ENCODE data around the gene CLSTN3.

The CLSTN3 gene

GRCh38 chr12:7117670-7118069 is 12.5 kb upstream of the CLSTN3 start:
- no peak for TF ChIP-seq POLR2AphosphoS5 (IDR thresholded peaks at IDR 0.05; ENCODE audit: low read depth, low read length)
- no peak for TF ChIP-seq TAF1 (IDR thresholded peaks at IDR 0.05; ENCODE audit: borderline replicate concordance, low read depth, low read length)
- TF ChIP-seq POLR2A (IDR thresholded peaks at IDR 0.05; ENCODE audit: low read depth, low read length) = no peak
- DNase-seq (ENCODE audit: insufficient read length) (no peak), FAIRE-seq (no peak)

GRCh38 chr12:7118881-7119280 is 11.3 kb upstream of the CLSTN3 start:
- DNase-seq (ENCODE audit: insufficient read length) (no peak), FAIRE-seq (no peak)
- TF ChIP-seq POLR2AphosphoS5 (IDR thresholded peaks at IDR 0.05; ENCODE audit: low read depth, low read length) = no peak
- TF ChIP-seq TAF1 (IDR thresholded peaks at IDR 0.05; ENCODE audit: borderline replicate concordance, low read depth, low read length) = no peak
- no peak for TF ChIP-seq POLR2A (IDR thresholded peaks at IDR 0.05; ENCODE audit: low read depth, low read length)

DNA sequence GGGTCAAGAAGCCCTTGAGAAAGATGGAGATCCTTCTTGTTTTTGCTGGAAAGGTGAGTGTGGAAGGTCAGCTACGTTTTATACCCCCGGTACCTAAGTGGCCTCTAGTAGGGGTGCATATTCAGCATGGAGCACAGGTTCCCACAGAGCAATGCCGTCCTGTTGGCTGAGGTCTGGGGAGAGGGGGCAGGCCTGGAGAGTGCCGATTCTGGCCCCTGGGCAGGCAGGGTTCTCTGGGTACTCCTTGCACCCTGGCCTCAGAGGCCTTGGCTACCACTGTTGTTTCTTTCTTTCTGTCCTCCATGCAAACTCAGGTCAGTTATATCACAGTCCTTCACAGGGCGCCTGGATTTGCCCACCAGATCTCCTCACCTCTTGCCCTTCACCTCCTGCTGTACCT is 10.0 kb upstream of the CLSTN3 start:
- FAIRE-seq = no peak
- DNase-seq (ENCODE audit: insufficient read length) = no peak
- no peak for TF ChIP-seq POLR2AphosphoS5 (IDR thresholded peaks at IDR 0.05; ENCODE audit: low read depth, low read length)
- TF ChIP-seq TAF1 (IDR thresholded peaks at IDR 0.05; ENCODE audit: borderline replicate concordance, low read depth, low read length) = no peak
- no peak for TF ChIP-seq POLR2A (IDR thresholded peaks at IDR 0.05; ENCODE audit: low read depth, low read length)

GRCh38 chr12:7121324-7121723 is 8.8 kb upstream of the CLSTN3 start:
- FAIRE-seq (no peak), DNase-seq (ENCODE audit: insufficient read length) (no peak)
- TF ChIP-seq POLR2AphosphoS5 (IDR thresholded peaks at IDR 0.05; ENCODE audit: low read depth, low read length) (no peak), POLR2A (IDR thresholded peaks at IDR 0.05; ENCODE audit: low read depth, low read length) (no peak), TAF1 (IDR thresholded peaks at IDR 0.05; ENCODE audit: borderline replicate concordance, low read depth, low read length) (no peak)

- FAIRE-seq = no peak
Measured at GRCh38 chr12:7122811-7123769, 7.1 kb upstream of the CLSTN3 start.

GRCh38 chr12:7123806-7124522 is 6.2 kb upstream of the CLSTN3 start:
- DNase-seq (ENCODE audit: insufficient read length) = no peak
- TF ChIP-seq TAF1 (IDR thresholded peaks at IDR 0.05; ENCODE audit: borderline replicate concordance, low read depth, low read length) (no peak), POLR2A (IDR thresholded peaks at IDR 0.05; ENCODE audit: low read depth, low read length) (no peak), POLR2AphosphoS5 (IDR thresholded peaks at IDR 0.05; ENCODE audit: low read depth, low read length) (no peak)
- no peak for FAIRE-seq

More at GRCh38 chr12:7122811-7123769, 7.1 kb upstream of the CLSTN3 start:
- TF ChIP-seq TAF1 (IDR thresholded peaks at IDR 0.05; ENCODE audit: borderline replicate concordance, low read depth, low read length) = no peak
- TF ChIP-seq POLR2AphosphoS5 (IDR thresholded peaks at IDR 0.05; ENCODE audit: low read depth, low read length) = no peak
- TF ChIP-seq POLR2A (IDR thresholded peaks at IDR 0.05; ENCODE audit: low read depth, low read length) = no peak
- DNase-seq (ENCODE audit: insufficient read length) = no peak

DNA sequence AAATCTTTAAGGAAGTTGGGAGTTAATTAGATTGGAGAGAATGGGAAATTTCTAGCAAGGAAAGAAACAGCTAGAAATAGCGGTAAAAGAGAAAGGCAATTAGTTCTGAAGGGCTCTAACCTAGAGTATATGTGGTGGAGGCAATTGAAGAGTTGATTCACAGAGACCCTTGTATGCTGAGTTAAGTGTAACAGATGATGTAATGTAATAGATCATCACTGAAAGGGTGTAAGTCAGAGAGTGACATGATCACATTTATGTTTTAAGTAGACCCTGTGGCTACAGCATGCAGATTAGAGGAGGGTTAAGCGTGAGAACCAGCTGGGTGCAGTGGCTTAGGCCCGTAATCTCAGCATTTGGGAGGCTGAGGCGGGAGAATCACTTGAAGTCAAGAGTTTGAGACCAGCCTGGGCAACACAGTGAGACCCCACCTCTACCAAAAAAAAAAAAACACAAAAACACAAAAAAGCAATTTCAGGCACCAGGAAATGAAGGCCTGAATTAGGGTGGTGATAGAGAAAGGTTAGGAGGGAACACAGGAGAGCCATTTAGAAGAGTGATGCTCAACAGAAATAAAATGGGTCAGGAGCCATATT is 4.4 kb upstream of the CLSTN3 start:
- TF ChIP-seq TAF1 (IDR thresholded peaks at IDR 0.05; ENCODE audit: borderline replicate concordance, low read depth, low read length) = no peak
- TF ChIP-seq POLR2AphosphoS5 (IDR thresholded peaks at IDR 0.05; ENCODE audit: low read depth, low read length) = no peak
- TF ChIP-seq POLR2A (IDR thresholded peaks at IDR 0.05; ENCODE audit: low read depth, low read length) = no peak
- FAIRE-seq = no peak
- DNase-seq (ENCODE audit: insufficient read length) = no peak

DNA sequence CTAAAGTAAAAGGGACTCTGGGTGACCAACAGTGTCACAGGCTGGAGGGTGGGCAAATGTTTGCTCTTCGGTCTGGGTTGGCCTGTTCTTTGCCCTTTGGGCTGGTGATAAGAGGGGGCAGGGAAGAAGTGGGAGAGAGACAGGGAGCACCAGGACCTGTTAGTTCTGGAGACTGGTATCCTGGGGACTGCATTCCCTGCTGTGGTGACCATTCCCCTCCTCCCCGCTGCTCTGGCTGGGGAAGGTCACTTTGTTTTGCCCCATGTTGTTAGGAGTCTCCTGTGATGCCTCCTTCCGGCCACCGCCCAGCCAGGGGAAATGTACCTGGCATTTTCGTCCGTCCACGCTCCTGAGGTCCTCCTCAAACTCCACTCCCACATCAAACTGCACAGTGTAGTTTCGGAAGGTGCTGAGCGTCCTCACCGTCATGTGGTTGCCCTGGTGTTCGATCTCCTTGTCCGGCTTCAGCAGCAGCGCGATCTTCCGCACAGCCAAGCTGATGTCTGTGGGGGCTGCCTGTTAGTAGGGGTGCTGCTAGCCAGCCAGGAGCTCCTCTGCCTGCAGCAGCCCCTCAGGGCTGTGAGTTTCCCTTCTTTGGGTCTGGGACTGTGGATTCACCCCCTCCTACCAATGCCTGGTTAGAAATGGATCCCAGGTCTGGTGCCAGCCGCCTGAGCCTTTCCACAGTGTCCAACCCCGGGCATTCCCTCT is 2.1 kb upstream of the CLSTN3 start:
- TF ChIP-seq TAF1 (IDR thresholded peaks at IDR 0.05; ENCODE audit: borderline replicate concordance, low read depth, low read length) = no peak
- TF ChIP-seq POLR2AphosphoS5 (IDR thresholded peaks at IDR 0.05; ENCODE audit: low read depth, low read length) = no peak
- TF ChIP-seq POLR2A (IDR thresholded peaks at IDR 0.05; ENCODE audit: low read depth, low read length) = no peak
- FAIRE-seq (no peak), DNase-seq (ENCODE audit: insufficient read length) (no peak)

- no peak for FAIRE-seq
- TF ChIP-seq POLR2AphosphoS5 (IDR thresholded peaks at IDR 0.05; ENCODE audit: low read depth, low read length) = no peak
- TF ChIP-seq TAF1 (IDR thresholded peaks at IDR 0.05; ENCODE audit: borderline replicate concordance, low read depth, low read length) = no peak
- TF ChIP-seq POLR2A (IDR thresholded peaks at IDR 0.05; ENCODE audit: low read depth, low read length) = no peak
- DNase-seq (ENCODE audit: insufficient read length) = no peak
Measured at GRCh38 chr12:7128681-7129286, 1.4 kb upstream of the CLSTN3 start, which contains the start of gene RBP5. RBP5 (minus strand) TSS chr12:7128889; CDS start chr12:7128775, 114 bp downstream.

DNA sequence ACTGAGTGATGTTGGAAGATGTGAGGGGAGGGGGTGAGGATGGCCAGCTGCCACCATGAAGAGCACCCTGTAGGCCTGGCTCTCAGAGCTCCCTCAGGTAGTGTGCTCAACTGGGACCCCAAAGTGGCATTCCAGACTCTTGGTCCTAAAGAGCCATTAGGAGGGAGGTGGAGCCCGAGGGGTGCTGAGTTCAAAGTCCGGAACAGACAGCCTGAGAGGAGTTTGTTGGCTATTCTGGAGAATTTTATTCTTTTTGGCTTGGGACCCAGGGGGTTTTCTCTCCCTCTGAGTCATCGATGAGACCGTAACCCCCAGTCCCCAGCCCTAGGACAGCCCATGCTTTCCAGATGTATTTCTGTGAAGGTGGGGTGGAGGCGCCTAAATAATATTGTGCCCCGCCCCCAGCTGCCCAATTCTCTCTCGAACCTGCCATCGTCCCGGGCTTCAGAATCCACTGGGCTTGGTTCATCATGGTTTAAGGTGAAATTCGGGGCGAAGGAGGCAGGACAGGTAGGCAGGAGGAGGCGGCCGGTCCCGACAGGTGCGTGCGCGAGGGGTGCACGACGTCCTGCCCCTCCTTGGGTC is 792 bp upstream of the CLSTN3 start:
- FAIRE-seq (no peak), DNase-seq (ENCODE audit: insufficient read length) (no peak)

More for the DNA sequence above, 792 bp upstream of the CLSTN3 start:
- no peak for TF ChIP-seq POLR2A (IDR thresholded peaks at IDR 0.05; ENCODE audit: low read depth, low read length)
- no peak for TF ChIP-seq POLR2AphosphoS5 (IDR thresholded peaks at IDR 0.05; ENCODE audit: low read depth, low read length)
- TF ChIP-seq TAF1 (IDR thresholded peaks at IDR 0.05; ENCODE audit: borderline replicate concordance, low read depth, low read length) = no peak
